ENCODE results near the gene IL6ST.

DNA sequence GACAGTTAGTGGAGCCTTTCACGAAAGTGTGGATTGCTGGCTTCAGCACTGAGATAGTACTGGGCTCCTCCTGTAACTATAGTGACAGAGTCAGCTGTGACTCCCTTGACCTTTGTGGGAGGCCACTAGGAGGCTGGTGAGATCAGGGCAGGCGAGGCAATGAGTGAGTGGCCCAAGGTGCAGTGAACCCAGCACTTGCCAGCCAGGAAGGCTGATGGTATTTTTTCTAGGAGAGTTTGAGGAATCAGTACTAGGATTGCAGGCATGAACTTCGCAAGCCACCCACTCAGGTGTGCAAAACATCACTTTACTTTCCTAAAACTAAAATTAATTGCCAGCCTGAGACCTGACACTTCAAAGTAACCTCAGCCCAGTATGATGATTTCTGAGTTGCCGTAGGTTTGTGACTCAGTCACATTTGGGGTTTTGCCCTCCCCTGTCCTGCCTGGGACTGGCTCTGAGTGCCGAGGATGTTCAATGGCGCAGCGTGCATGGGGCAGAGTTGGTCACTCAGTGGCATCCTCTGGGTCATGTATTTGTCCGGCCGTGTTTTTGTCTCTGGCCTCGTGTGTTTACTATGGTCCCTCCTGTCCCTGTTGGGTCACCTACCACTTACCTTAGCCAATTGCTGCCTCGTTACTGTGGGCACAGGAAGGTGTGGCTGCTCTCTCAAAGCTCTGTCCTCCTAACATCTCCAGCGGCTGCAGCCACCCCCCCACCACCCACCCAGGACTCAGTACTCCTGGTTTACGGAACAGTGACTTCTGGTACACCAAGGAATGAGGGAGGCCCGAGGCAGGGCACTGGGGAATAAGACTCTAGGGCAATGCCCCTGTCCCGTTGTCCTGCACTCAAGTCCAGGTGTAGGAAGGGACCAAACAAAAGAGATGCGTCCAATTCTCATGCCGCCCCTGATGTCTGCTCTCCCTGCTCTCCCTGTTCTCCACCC, 76.4 kb downstream of the IL6ST start:
- TF ChIP-seq REST (IDR thresholded peaks at IDR 0.05; ENCODE audit: insufficient read depth in 1 of 2, low read depth in 2 of 2, low read length in 1 of 2), result no peak
- no peak for TF ChIP-seq CTCF (IDR thresholded peaks at IDR 0.05)
- TF ChIP-seq POLR2AphosphoS5 (IDR thresholded peaks at IDR 0.05; ENCODE audit: low read depth, low read length), result no peak
- TF ChIP-seq SIN3A (IDR thresholded peaks at IDR 0.05; ENCODE audit: borderline replicate concordance, insufficient read depth, low read depth, low read length), result no peak

All from Panc1 (cell line).